Activated CD4-positive, alpha-beta T cell treated with anti-CD3 and anti-CD28 coated beads for 48 hours (primary cell): Measurements from ENCODE around the gene AUTS2.

Experiments used
- DNase-seq: peaks from one replicate; pipeline ENCODE4 v3.0.0-alpha.2; 2020

Gene AUTS2

GRCh38 chr7:70377957-70378356 is 779.7 kb downstream of the AUTS2 start:
- no peak for DNase-seq

- no peak for DNase-seq
These were observed 780.9 kb downstream of the AUTS2 start for GRCh38 chr7:70379210-70379609.

GRCh38 chr7:70380421-70381015 is 782.2 kb downstream of the AUTS2 start:
- no peak for DNase-seq

- no peak for DNase-seq
These were observed 784.9 kb downstream of the AUTS2 start for GRCh38 chr7:70383066-70383782.

GRCh38 chr7:70384024-70384423 is 785.7 kb downstream of the AUTS2 start:
- DNase-seq, result no peak

GRCh38 chr7:70384891-70385290 is 786.6 kb downstream of the AUTS2 start:
- no peak for DNase-seq

GRCh38 chr7:70387217-70387616 is 788.9 kb downstream of the AUTS2 start:
- no peak for DNase-seq

GRCh38 chr7:70389531-70390151 is 791.4 kb downstream of the AUTS2 start:
- DNase-seq, result no peak

GRCh38 chr7:70390251-70390650 is 792.0 kb downstream of the AUTS2 start:
- DNase-seq, result no peak

GRCh38 chr7:70392256-70392876 is 794.1 kb downstream of the AUTS2 start:
- DNase-seq, result no peak

GRCh38 chr7:70392877-70393435 is 794.7 kb downstream of the AUTS2 start:
- DNase-seq, result no peak

GRCh38 chr7:70393956-70394355 is 795.7 kb downstream of the AUTS2 start:
- no peak for DNase-seq

GRCh38 chr7:70400829-70401380 is 802.6 kb downstream of the AUTS2 start:
- no peak for DNase-seq

GRCh38 chr7:70402069-70402468 is 803.8 kb downstream of the AUTS2 start:
- no peak for DNase-seq

- DNase-seq, result no peak
These were observed 807.0 kb downstream of the AUTS2 start for GRCh38 chr7:70405241-70405640.

GRCh38 chr7:70406186-70406949 is 808.1 kb downstream of the AUTS2 start:
- DNase-seq, result no peak

GRCh38 chr7:70406950-70407209 is 808.6 kb downstream of the AUTS2 start:
- no peak for DNase-seq

GRCh38 chr7:70408477-70408876 is 810.2 kb downstream of the AUTS2 start:
- no peak for DNase-seq

GRCh38 chr7:70408891-70409290 is 810.6 kb downstream of the AUTS2 start:
- no peak for DNase-seq

- no peak for DNase-seq
These were observed 812.0 kb downstream of the AUTS2 start for GRCh38 chr7:70410134-70410750.

GRCh38 chr7:70414368-70414767 is 816.1 kb downstream of the AUTS2 start:
- DNase-seq, result no peak
